HCT116 (cell line): ENCODE measurements around the gene ZKSCAN4. TPM values are rescaled to one million over a fixed set of nuclear protein-coding genes. Genes with fewer than 3 reads are reported as not detected.

Experiments used
- ATAC-seq: fragments of 200-7000 bp; cut with Tn5 transposase; 2 replicates; pipeline ENCODE4 v1.9.1; 2020; ENCODE audit warnings: mild to moderate bottlenecking, moderate library complexity
- BruUV-seq: library from RNA; stranded (reverse); fragments of 400-500 nt; replicated peaks from 2 replicates; lab custom pipeline; 2021; lab: Mats Ljungman, UMichigan
- CTCF ChIA-PET: fragments of 300-600 bp; sonication (Branson Sonifier 250); formaldehyde crosslinking; loops from one replicate; lab custom pipeline; 2021; ENCODE audit warnings: antibody characterized with exemption; lab: Charles Lee
- POLR2A ChIA-PET: fragments of 300-600, 350-600 bp; sonication (Branson Sonifier 250); formaldehyde crosslinking; loops from one replicate; lab custom pipeline; 2021; ENCODE audit warnings: antibody characterized with exemption; lab: Charles Lee
- RAD21 ChIA-PET, 2 experiments: fragments of 300-600 bp; sonication (Branson Sonifier 250); formaldehyde crosslinking; loops; one replicate each; lab custom pipeline; 2023; ENCODE audit warnings: low total read pairs in 2 of 2; ENCODE audit not compliant: uncharacterized antibody in 2 of 2, unreplicated experiment in 2 of 2, low non-redundant PET in 1 of 2; lab: Charles Lee
- DNase-seq: peaks from one replicate; pipeline ENCODE4 v3.0.0-alpha.2; 2010; ENCODE audit warnings: low read depth, low spot score
- H2AFZ ChIP-seq: fragments of 200-600 bp; shearing (Covaris generic), sonication (generic); 2 replicates; pipeline ENCODE4 v1.6.1; 2017; ENCODE audit warnings: low read depth, mixed run types, mixed read lengths, antibody characterized with exemption, low read length; ENCODE audit not compliant: poor library complexity, severe bottlenecking
- H3K27ac ChIP-seq: 2 replicates; pipeline ENCODE4 v1.5.1; 2012; ENCODE audit warnings: low read depth, low read length
- H3K27me3 ChIP-seq: fragments of 200-600 bp; sonication (generic); 2 replicates; pipeline ENCODE4 v1.6.1; 2016; ENCODE audit warnings: mixed run types, low read length, mixed read lengths; ENCODE audit not compliant: insufficient read depth
- H3K36me3 ChIP-seq, 2 experiments: fragments of 200-500 bp in 1 of 2; fragments of 200-600 bp in 1 of 2; sonication (Bioruptor generic) in 1 of 2; sonication (generic) in 1 of 2; 2 replicates each; pipeline versions ENCODE4 v1.5.1 to v1.6.1; 2014 to 2016; ENCODE audit warnings: low read length in 2 of 2, inconsistent platforms in 1 of 2, mixed read lengths in 1 of 2, mixed run types in 1 of 2; ENCODE audit not compliant: insufficient read depth in 2 of 2, control insufficient read depth in 1 of 2
- H3K4me1 ChIP-seq, 2 experiments: fragments of 200-600 bp in 1 of 2; sonication (generic) in 1 of 2; 2 replicates each; pipeline versions ENCODE4 v1.5.1 to v1.6.1; 2012 to 2017; ENCODE audit warnings: low read length in 2 of 2, inconsistent platforms in 1 of 2, mild to moderate bottlenecking in 1 of 2, mixed read lengths in 1 of 2, mixed run types in 1 of 2, moderate library complexity in 1 of 2; ENCODE audit not compliant: insufficient read depth in 2 of 2, control insufficient read depth in 1 of 2
- H3K4me2 ChIP-seq: fragments of 200-600 bp; sonication (generic); 2 replicates; pipeline ENCODE4 v1.6.1; 2017; ENCODE audit warnings: mixed run types, low read length, mixed read lengths
- H3K4me3 ChIP-seq, 2 experiments: fragments of 200-600 bp in 1 of 2; sonication (generic) in 1 of 2; replicated peaks in 1 of 2; 2 replicates each; pipeline ENCODE4 v1.5.1; 2011 to 2016; ENCODE audit warnings: low read length in 2 of 2, control low read depth in 1 of 2, low read depth in 1 of 2, mild to moderate bottlenecking in 1 of 2, mixed read lengths in 1 of 2, mixed run types in 1 of 2
- H3K79me2 ChIP-seq: fragments of 200-600 bp; sonication (generic); 2 replicates; pipeline ENCODE4 v1.6.1; 2017; ENCODE audit warnings: mild to moderate bottlenecking, mixed run types, low read length, moderate library complexity, mixed read lengths; ENCODE audit not compliant: insufficient read depth
- H3K9ac ChIP-seq: fragments of 200-600 bp; sonication (generic); 2 replicates; pipeline ENCODE4 v1.6.1; 2016; ENCODE audit warnings: low read length, mixed read lengths
- H3K9me2 ChIP-seq: fragments of 200-600 bp; sonication (generic), shearing (Covaris generic); 2 replicates; pipeline ENCODE4 v1.6.1; 2017; ENCODE audit warnings: mixed run types, mild to moderate bottlenecking, moderate library complexity; ENCODE audit not compliant: insufficient read depth
- H3K9me3 ChIP-seq, 2 experiments: fragments of 200-500 bp in 1 of 2; fragments of 200-600 bp in 1 of 2; sonication (Bioruptor generic) in 1 of 2; sonication (generic) in 1 of 2; 2 replicates each; pipeline ENCODE4 v1.6.1; 2014 to 2017; ENCODE audit warnings: low read length in 2 of 2, mixed read lengths in 2 of 2, inconsistent platforms in 1 of 2, low read depth in 1 of 2, mild to moderate bottlenecking in 1 of 2, mixed run types in 1 of 2, moderate library complexity in 1 of 2; ENCODE audit not compliant: control insufficient read depth in 1 of 2, insufficient read depth in 1 of 2
- H4K20me1 ChIP-seq: fragments of 200-600 bp; sonication (generic), shearing (Covaris generic); 2 replicates; pipeline ENCODE4 v1.6.1; 2017; ENCODE audit warnings: mixed run types, mild to moderate bottlenecking, moderate library complexity; ENCODE audit not compliant: insufficient read depth
- CBX3 ChIP-seq: IDR thresholded peaks from 2 replicates; pipeline ENCODE4 v1.6.1; 2012; ENCODE audit warnings: low read depth
- CEBPB ChIP-seq: IDR thresholded peaks from 2 replicates; pipeline ENCODE4 v1.6.1; 2012; ENCODE audit warnings: low read depth
- EGR1 ChIP-seq: IDR thresholded peaks from 2 replicates; pipeline ENCODE4 v1.6.1; 2012; ENCODE audit warnings: low read depth
- ELF1 ChIP-seq: IDR thresholded peaks from 2 replicates; pipeline ENCODE4 v1.6.1; 2012; ENCODE audit warnings: low read depth, borderline replicate concordance
- EZH2phosphoT487 ChIP-seq: fragments of 200-600 bp; IDR thresholded peaks from 2 replicates; pipeline ENCODE4 v1.6.1; 2018; ENCODE audit warnings: antibody characterized with exemption, borderline replicate concordance
- JUND ChIP-seq: IDR thresholded peaks from 2 replicates; pipeline ENCODE4 v1.6.1; 2012
- POLR2A ChIP-seq: IDR thresholded peaks from 2 replicates; pipeline ENCODE4 v1.7.0; 2011; ENCODE audit warnings: borderline replicate concordance; ENCODE audit not compliant: insufficient read depth, insufficient read length; ENCODE audit errors: extremely low read depth
- RAD21 ChIP-seq: IDR thresholded peaks from 2 replicates; pipeline ENCODE4 v1.6.1; 2012; ENCODE audit warnings: low read depth, mild to moderate bottlenecking
- SIN3A ChIP-seq: IDR thresholded peaks from 2 replicates; pipeline ENCODE4 v1.6.1; 2012; ENCODE audit warnings: low read depth
- SP1 ChIP-seq: IDR thresholded peaks from 2 replicates; pipeline ENCODE4 v1.6.1; 2012; ENCODE audit warnings: low read depth
- TCF7L2 ChIP-seq: IDR thresholded peaks from 2 replicates; pipeline ENCODE4 v1.7.0; 2011; ENCODE audit warnings: borderline replicate concordance, inconsistent platforms; ENCODE audit not compliant: insufficient read depth, insufficient read length; ENCODE audit errors: extremely low read depth
- YY1 ChIP-seq: IDR thresholded peaks from 2 replicates; pipeline ENCODE4 v1.6.1; 2011; ENCODE audit warnings: low read length, low read depth, moderate library complexity, mild to moderate bottlenecking; ENCODE audit not compliant: insufficient replicate concordance; ENCODE audit errors: extremely low read depth
- ZNF274 ChIP-seq: fragments of 200-500 bp; sonication (Bioruptor generic); IDR thresholded peaks from 2 replicates; pipeline ENCODE4 v1.6.1; 2014; ENCODE audit warnings: mild to moderate bottlenecking, low read depth, low read length, inconsistent platforms
- intact Hi-C: fragments of 100-400 bp; cut with micrococcal nuclease; formaldehyde crosslinking; loops from 2 replicates; pipeline ENCODE4 v1.10.0; 2022
- total RNA-seq: library from RNA; stranded (reverse); gene quantifications from one replicate; pipeline ENCODE4 v1.2.1, GENCODE V29; 2021; ENCODE audit not compliant: unreplicated experiment
- TF ChIP-seq, protein P1 (sequence below), 3 experiments: fragments of 200-600 bp in 1 of 3; sonication (generic) in 1 of 3; IDR thresholded peaks in 2 of 3; conservative IDR thresholded peaks in 1 of 3; 2 replicates each; pipeline ENCODE4 v1.5.1; 2012 to 2017; ENCODE audit warnings: low read depth in 2 of 3, low read length in 2 of 3, antibody characterized with exemption in 1 of 3, borderline replicate concordance in 1 of 3, control low read depth in 1 of 3, mild to moderate bottlenecking in 1 of 3, mixed read lengths in 1 of 3, mixed run types in 1 of 3, moderate library complexity in 1 of 3; ENCODE audit not compliant: insufficient read depth in 1 of 3

ZKSCAN4 gene
- total RNA-seq, 1 experiment from 2014 or later: 4.8 TPM

DNA sequence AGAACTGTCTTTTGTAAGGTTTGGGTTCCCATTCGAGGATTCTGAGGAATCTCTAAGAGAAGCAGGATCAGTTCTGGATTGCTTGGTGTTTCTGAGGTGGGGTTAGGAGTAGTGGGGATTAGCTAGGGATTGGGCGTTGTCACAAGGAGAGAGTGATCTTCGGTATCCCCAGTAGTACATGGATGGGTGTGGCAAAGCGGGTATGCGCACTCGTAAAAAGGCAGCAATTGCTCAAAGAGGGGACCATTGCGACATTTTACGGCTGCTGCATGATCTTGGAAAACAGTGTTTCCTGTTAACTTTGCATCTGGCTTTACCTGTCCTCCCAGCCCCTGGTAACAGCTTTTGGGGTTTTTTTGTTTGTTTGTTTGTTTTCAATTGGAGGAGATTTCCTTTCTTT, 36.6 kb downstream of the ZKSCAN4 start:
- BruUV-seq: no TSS peak
- no peak for TF ChIP-seq SIN3A
- TF ChIP-seq POLR2A: no peak
- TF ChIP-seq CBX3: no peak
- TF ChIP-seq SP1: no peak
- TF ChIP-seq TCF7L2: no peak
- TF ChIP-seq JUND: no peak
- no peak for TF ChIP-seq EZH2phosphoT487
- no peak for TF ChIP-seq EGR1
- TF ChIP-seq RAD21: no peak
- TF ChIP-seq YY1: no peak
- Histone ChIP-seq H3K4me2 (no peak overlapping the region), H3K27ac (no peak overlapping the region), H2AFZ (no peak overlapping the region), H3K9me2 (no peaks in the 10 kb centered on the region), H3K36me3 (no peaks in the 10 kb centered on the region), H3K9ac (no peak overlapping the region), H3K9me3 (no peaks in the 10 kb centered on the region), H3K4me3 (no peak overlapping the region), H3K79me2 (no peaks in the 10 kb centered on the region), H3K4me1 (peaks cover 5 to 26% of the 10 kb centered on the region in 2 experiments; a peak in 3 of 4 replicates), H4K20me1 (no peaks in the 10 kb centered on the region), H3K27me3 (no peaks in the 10 kb centered on the region)
- POLR2A ChIA-PET: no interaction called here
- intact Hi-C loops: no loop called here
- ATAC-seq: no peak
- no peak for DNase-seq
- RAD21 ChIA-PET: no interaction called here
- CTCF ChIA-PET: no interaction called here

DNA sequence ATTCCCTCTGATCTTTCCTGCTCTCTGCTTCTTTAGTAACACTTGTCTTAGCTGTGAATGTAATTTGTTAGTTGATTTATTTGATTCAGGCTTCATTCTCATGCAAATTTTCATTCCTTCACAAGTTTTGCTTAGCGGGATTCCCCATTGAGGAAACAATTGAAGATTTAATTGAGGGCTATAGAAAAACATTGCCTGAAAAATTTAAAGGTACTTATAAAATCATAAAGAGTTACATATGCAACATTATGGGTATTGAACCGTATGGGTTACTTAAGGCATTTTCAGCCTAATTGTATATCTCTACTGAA, 38.9 kb downstream of the ZKSCAN4 start:
- intact Hi-C loops: loop anchor here (2.0 to 5.0 kb wide), 2 partner anchors 78 to 311 kb away; no protein-coding TSS in a partner anchor
- H3K27ac ChIP-seq: no peak overlapping the region
- CTCF ChIA-PET: no interaction called here

More for the DNA sequence above, 38.9 kb downstream of the ZKSCAN4 start:
- Histone ChIP-seq H3K79me2 (no peaks in the 10 kb centered on the region), H3K27me3 (no peaks in the 10 kb centered on the region), H2AFZ (peak overlapping the region; percentile 68), H3K4me1 (peaks cover 5 to 15% of the 10 kb centered on the region in 2 experiments; a peak in 3 of 4 replicates), H4K20me1 (no peaks in the 10 kb centered on the region), H3K9ac (no peak overlapping the region), H3K4me2 (peak overlapping the region; percentile 74), H3K36me3 (no peaks in the 10 kb centered on the region), H3K9me2 (no peaks in the 10 kb centered on the region), H3K9me3 (no peaks in the 10 kb centered on the region), H3K4me3 (peak overlapping the region in 1 of 2 experiments; percentile 53; a peak in 3 of 4 replicates)
- DNase-seq (no peak), ATAC-seq (no peak)
- no TSS peak for BruUV-seq
- ChIA-PET POLR2A (no interaction called here), RAD21 (no interaction called here)
- TF ChIP-seq, protein P1, sequence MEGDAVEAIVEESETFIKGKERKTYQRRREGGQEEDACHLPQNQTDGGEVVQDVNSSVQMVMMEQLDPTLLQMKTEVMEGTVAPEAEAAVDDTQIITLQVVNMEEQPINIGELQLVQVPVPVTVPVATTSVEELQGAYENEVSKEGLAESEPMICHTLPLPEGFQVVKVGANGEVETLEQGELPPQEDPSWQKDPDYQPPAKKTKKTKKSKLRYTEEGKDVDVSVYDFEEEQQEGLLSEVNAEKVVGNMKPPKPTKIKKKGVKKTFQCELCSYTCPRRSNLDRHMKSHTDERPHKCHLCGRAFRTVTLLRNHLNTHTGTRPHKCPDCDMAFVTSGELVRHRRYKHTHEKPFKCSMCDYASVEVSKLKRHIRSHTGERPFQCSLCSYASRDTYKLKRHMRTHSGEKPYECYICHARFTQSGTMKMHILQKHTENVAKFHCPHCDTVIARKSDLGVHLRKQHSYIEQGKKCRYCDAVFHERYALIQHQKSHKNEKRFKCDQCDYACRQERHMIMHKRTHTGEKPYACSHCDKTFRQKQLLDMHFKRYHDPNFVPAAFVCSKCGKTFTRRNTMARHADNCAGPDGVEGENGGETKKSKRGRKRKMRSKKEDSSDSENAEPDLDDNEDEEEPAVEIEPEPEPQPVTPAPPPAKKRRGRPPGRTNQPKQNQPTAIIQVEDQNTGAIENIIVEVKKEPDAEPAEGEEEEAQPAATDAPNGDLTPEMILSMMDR (IDR thresholded peaks at IDR 0.05 in 2 of 3, conservative IDR thresholded peaks at IDR 0.05 in 1 of 3; ENCODE audit: borderline replicate concordance in 1 of 3, insufficient read depth in 1 of 3, low read depth in 2 of 3, low read length in 2 of 3): no peak
- TF ChIP-seq CEBPB (no peak), SIN3A (no peak), RAD21 (no peak), ELF1 (no peak), CBX3 (no peak), EZH2phosphoT487 (no peak), ZNF274 (no peak)
